ENCODE data around the gene CDYL2. TPM values are rescaled to one million over a fixed set of nuclear protein-coding genes. Genes with fewer than 3 reads are reported as not detected.

CDYL2 gene
- total RNA-seq, 4 donors from 2014 or later = 7.4 to 18.6 (median 9.4) TPM

DNA sequence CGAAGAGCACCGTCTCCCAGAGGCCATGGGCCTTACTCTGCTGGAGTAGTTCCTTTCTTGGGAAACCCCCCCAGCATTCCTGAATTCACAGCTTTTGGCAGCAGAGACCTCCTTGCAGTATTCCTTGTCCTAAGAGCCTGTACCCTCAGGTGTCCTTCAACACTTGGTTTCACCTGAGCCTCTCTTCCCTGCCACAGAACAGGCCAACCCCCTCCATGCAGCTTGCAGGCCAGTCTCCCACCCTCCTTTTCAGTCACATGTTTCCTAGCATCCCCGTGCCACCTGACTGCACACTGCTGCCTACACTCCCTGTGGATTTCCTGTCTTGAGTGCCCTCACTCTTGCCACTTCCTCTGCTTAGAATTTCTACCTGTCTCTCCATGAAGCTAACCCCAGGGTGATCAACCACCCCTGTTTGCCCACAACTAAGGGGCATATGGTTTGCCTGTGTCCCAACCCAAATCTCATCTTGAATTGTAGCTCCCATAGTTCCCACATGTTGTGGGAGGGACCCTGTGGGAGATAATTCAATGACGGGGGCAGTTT is 198.1 kb downstream of the CDYL2 start:
- Histone ChIP-seq H3K27ac (no peak overlapping the region), H3K27me3 (no peaks in the 10 kb centered on the region), H3K4me3 (no peak overlapping the region), H3K4me1 (no peaks in the 10 kb centered on the region), H3K36me3 (no peaks in the 10 kb centered on the region), H3K9me3 (no peaks in the 10 kb centered on the region)
- TF ChIP-seq, protein P1, sequence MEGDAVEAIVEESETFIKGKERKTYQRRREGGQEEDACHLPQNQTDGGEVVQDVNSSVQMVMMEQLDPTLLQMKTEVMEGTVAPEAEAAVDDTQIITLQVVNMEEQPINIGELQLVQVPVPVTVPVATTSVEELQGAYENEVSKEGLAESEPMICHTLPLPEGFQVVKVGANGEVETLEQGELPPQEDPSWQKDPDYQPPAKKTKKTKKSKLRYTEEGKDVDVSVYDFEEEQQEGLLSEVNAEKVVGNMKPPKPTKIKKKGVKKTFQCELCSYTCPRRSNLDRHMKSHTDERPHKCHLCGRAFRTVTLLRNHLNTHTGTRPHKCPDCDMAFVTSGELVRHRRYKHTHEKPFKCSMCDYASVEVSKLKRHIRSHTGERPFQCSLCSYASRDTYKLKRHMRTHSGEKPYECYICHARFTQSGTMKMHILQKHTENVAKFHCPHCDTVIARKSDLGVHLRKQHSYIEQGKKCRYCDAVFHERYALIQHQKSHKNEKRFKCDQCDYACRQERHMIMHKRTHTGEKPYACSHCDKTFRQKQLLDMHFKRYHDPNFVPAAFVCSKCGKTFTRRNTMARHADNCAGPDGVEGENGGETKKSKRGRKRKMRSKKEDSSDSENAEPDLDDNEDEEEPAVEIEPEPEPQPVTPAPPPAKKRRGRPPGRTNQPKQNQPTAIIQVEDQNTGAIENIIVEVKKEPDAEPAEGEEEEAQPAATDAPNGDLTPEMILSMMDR (IDR thresholded peaks at IDR 0.05) = no peak
- TF ChIP-seq POLR2A (IDR thresholded peaks at IDR 0.05) = no peak
- no peak for DNase-seq

DNA sequence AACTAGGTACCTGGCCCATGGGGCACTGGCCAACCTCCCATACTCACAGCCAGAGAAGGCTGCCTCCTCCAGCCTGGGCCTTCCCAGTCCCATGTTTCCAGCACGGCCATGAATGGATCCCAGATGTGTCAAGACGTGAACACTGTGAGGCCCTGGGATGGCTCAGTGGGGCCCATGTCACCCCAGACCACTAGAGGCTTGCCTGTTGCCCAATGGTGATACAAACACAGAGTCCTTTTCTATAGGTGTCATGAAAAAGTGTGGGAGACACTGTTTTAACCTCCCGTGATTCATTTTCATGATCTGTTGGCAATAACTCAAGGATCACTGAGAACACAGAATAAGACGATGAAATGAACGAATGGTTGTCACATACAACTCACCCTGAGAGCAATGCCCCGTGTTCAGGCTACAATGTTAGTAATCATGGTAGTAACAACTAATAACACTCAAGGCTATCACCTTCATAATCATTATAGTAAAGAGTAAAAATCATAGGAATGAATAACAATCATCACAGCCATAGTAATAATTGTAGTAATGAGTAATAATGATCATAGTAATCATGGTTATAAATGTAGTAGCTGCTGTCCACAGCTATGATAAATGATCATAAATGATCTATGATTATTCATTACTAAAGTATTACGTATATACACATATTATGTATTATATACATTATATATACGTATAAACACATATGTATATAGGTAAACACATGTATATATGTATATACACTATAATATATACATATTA is 199.6 kb downstream of the CDYL2 start:
- H3K36me3 ChIP-seq = no peaks in the 10 kb centered on the region
- no peak overlapping the region for H3K4me3 ChIP-seq
- no peaks in the 10 kb centered on the region for H3K27me3 ChIP-seq
- DNase-seq = no peak
- H3K4me1 ChIP-seq = no peaks in the 10 kb centered on the region
- H3K27ac ChIP-seq = no peak overlapping the region
- TF ChIP-seq POLR2A (IDR thresholded peaks at IDR 0.05) = no peak
- TF ChIP-seq, protein P1 (IDR thresholded peaks at IDR 0.05) = no peak
- no peaks in the 10 kb centered on the region for H3K9me3 ChIP-seq

DNA sequence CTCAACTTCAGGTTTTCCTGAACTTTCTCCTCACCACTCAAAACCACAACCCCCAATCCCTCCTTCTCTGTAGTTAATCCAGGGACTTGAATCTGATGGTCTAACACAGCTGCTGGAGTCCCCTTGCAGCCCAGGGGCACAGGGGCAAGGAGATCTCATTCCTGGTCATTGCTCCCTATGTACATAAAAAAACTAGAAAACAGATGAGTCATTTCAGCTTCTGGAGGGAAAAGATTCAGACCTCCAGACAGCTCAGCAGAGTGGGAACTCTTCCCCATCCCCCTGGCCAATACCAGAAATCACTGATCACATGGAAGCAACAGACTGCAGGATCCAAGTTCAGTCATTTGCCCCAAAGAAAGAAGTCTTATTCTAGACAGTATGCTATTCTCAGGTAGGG is 201.5 kb downstream of the CDYL2 start:
- Histone ChIP-seq H3K9me3 (no peaks in the 10 kb centered on the region), H3K36me3 (no peaks in the 10 kb centered on the region), H3K27me3 (no peaks in the 10 kb centered on the region), H3K4me3 (no peak overlapping the region), H3K4me1 (no peaks in the 10 kb centered on the region), H3K27ac (no peak overlapping the region)
- no peak for TF ChIP-seq POLR2A (IDR thresholded peaks at IDR 0.05)
- TF ChIP-seq, protein P1 (IDR thresholded peaks at IDR 0.05) = no peak
- DNase-seq = no peak

DNA sequence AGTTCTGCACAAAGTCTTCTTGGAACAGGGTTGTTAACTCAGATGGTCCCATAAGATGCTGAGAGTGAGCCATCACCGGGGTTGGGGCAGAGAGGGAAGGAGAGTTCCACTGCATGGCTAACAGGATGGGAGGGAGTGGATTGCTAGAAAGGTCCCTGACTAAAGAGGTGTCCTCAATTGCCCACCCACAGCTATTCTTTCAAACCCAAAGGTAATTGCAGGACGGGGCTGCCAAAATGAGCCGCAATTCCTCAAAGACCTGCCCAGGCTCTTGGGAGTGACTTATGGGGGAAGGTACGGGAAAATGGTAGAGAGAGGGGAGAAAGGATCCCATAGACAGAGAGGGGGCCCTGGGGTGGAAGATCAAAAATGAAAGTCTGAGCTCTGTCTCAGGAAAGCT is 203.2 kb downstream of the CDYL2 start:
- H3K4me3 ChIP-seq = no peak overlapping the region
- no peaks in the 10 kb centered on the region for H3K27me3 ChIP-seq
- TF ChIP-seq POLR2A (IDR thresholded peaks at IDR 0.05) = no peak
- TF ChIP-seq, protein P1 (IDR thresholded peaks at IDR 0.05) = no peak
- DNase-seq = no peak
- no peaks in the 10 kb centered on the region for H3K4me1 ChIP-seq
- no peak overlapping the region for H3K27ac ChIP-seq
- no peaks in the 10 kb centered on the region for H3K36me3 ChIP-seq
- no peaks in the 10 kb centered on the region for H3K9me3 ChIP-seq

DNA sequence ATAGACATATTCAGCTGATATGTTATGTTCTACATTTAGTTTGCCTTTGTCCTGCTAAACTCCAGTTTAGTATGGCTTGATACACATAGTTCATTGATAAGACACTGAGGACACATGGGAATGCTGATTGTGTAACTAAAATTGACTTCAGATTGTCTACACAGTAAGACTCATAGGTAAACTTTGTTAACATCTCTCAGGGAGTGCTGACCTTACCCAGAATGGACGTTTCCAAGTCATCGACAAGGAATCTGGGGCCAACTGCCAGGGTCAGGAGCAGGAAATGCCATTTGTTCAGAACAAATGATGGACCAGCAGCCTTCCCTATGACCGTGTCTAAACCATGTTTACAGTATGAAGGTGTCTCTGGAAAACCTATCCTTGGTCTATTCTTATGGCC is 204.9 kb downstream of the CDYL2 start:
- DNase-seq = no peak
- TF ChIP-seq POLR2A (IDR thresholded peaks at IDR 0.05) = no peak
- TF ChIP-seq, protein P1 (IDR thresholded peaks at IDR 0.05) = no peak
- Histone ChIP-seq H3K4me1 (no peaks in the 10 kb centered on the region), H3K27me3 (no peaks in the 10 kb centered on the region), H3K36me3 (no peaks in the 10 kb centered on the region), H3K9me3 (no peaks in the 10 kb centered on the region), H3K27ac (no peak overlapping the region), H3K4me3 (no peak overlapping the region)

Measured in Peyer's patch (tissue), 4 donors.